ENCODE measurements around the gene PCK2.
"Not testable (repeated sequence)": the region's sequence is repeated elsewhere in the genome, so short reads cannot be mapped to it uniquely, and the experiment has no call there.

PCK2 gene

DNA sequence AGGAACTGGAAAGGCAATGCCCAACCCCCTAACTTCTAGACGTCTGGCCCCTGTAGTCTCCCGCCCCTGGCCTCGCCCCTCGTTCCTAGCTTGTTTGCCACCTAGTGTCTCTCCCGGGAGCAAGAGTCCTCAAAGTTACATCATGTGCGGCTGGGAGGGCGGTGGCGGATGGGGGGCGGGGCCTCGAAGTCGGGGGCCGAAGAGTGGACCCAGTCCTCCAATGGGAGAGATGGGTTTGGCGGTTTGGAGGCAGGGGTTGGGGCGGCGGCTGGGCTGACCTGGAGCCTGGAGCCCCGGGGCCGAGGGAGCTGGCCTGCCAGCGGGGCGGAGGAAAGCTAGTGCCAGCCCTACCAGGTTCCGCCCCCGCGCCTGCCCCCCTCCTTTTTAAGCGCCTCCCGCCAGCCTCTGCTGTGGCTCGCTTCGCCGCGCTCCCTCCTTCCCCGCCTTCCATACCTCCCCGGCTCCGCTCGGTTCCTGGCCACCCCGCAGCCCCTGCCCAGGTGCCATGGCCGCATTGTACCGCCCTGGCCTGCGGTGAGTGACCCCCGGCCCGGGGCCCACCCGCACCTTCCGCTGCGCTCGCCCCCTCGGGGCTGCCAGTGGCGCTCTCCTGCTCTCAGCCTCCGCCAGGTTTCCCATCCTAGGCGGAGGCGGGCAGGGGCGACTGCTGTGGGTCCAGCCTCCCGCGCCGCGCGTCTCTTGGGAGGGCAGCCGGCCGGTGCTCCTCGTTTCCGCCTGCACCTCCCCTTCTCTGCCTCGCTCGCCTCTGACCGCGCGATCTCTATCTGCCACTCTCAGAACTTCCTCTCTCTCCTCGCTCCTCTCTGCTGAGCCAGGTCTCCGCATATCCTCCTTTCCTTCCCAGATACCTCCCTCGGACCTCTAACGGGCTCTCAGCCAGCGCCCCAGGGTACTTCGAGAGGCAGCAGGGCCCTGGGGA lies at the start of gene PCK2:
TSS of gene PCK2 (plus strand) at position 411 of the 940 bp plus-strand sequence. CDS start at position 506, 95 bp downstream.
- no peaks in the 10 kb centered on the region for H3K36me3 ChIP-seq (replicated peaks; ENCODE audit: insufficient read depth, low read length)
- no peaks in the 10 kb centered on the region for H3K9me3 ChIP-seq (replicated peaks; ENCODE audit: insufficient read depth, low read length)

DNA sequence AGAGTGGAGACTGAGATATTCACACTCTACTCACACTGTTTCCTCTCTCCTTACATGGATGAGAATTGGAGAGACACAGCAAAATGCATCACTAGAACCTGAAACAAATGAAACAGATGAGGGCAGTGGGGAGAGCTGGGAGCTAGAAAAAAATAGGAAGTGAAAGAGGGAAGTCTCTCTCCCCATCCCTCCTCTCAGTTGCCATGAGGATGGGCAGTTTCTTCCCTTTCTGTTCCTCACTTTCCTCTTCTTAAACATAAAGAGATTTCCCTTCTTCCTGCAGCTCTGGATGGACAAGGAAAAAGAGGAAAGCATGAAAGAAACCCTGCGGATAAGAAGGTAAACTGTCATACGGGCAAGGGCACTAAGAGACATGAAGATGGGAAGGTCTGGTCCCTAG lies 45.1 kb upstream of the PCK2 start:
- H3K4me3 ChIP-seq (ENCODE audit: low read length); DNase-seq; H3F3A ChIP-seq (ENCODE audit: insufficient read depth, low read length); H3K36me3 ChIP-seq (replicated peaks; ENCODE audit: insufficient read depth, low read length); H3K9ac ChIP-seq (ENCODE audit: low read length); H3K9me2 ChIP-seq (replicated peaks; ENCODE audit: insufficient read depth, low read length); H4K20me1 ChIP-seq (ENCODE audit: insufficient read depth, low read length); H3K79me2 ChIP-seq (ENCODE audit: low read length); H3K4me2 ChIP-seq (ENCODE audit: low read depth, low read length); H3K9me3 ChIP-seq (replicated peaks; ENCODE audit: insufficient read depth, low read length); H2AFZ ChIP-seq (ENCODE audit: low read length); H3K4me1 ChIP-seq (ENCODE audit: low read length); H3K27ac ChIP-seq (ENCODE audit: low read length); H3K27me3 ChIP-seq (replicated peaks; ENCODE audit: insufficient read depth, low read length): not testable (repeated sequence)

More for the DNA sequence above, at the start of gene PCK2:
- Histone ChIP-seq H4K20me1 (ENCODE audit: insufficient read depth, low read length) (no peaks in the 10 kb centered on the region), H3F3A (ENCODE audit: insufficient read depth, low read length) (no peaks in the 10 kb centered on the region), H3K4me3 (ENCODE audit: low read length) (peak within 1 kb of the TSS; percentile 62), H3K4me2 (ENCODE audit: low read depth, low read length) (peak within 1 kb of the TSS; percentile 76; the same call in 1 of the 2 replicates), H3K27me3 (replicated peaks; ENCODE audit: insufficient read depth, low read length) (no peaks in the 10 kb centered on the region), H3K27ac (ENCODE audit: low read length) (peak within 1 kb of the TSS; percentile 36; the same call in 1 of the 2 replicates), H3K4me1 (ENCODE audit: low read length) (no peaks in the 10 kb centered on the region), H3K9me2 (replicated peaks; ENCODE audit: insufficient read depth, low read length) (no peaks in the 10 kb centered on the region), H3K9ac (ENCODE audit: low read length) (peak within 1 kb of the TSS; percentile 66), H3K79me2 (ENCODE audit: low read length) (peaks cover 5% of the 10 kb centered on the region; the same call in 1 of the 2 replicates), H2AFZ (ENCODE audit: low read length) (peak within 1 kb of the TSS; percentile 89)
- TF ChIP-seq EZH2 (optimal IDR thresholded peaks at IDR 0.05; ENCODE audit: low read depth, low read length): no peak
- TF ChIP-seq, protein P1, sequence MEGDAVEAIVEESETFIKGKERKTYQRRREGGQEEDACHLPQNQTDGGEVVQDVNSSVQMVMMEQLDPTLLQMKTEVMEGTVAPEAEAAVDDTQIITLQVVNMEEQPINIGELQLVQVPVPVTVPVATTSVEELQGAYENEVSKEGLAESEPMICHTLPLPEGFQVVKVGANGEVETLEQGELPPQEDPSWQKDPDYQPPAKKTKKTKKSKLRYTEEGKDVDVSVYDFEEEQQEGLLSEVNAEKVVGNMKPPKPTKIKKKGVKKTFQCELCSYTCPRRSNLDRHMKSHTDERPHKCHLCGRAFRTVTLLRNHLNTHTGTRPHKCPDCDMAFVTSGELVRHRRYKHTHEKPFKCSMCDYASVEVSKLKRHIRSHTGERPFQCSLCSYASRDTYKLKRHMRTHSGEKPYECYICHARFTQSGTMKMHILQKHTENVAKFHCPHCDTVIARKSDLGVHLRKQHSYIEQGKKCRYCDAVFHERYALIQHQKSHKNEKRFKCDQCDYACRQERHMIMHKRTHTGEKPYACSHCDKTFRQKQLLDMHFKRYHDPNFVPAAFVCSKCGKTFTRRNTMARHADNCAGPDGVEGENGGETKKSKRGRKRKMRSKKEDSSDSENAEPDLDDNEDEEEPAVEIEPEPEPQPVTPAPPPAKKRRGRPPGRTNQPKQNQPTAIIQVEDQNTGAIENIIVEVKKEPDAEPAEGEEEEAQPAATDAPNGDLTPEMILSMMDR (IDR thresholded peaks at IDR 0.05; ENCODE audit: low read length): no peak
- TF ChIP-seq EZH2phosphoT487 (IDR thresholded peaks at IDR 0.05; ENCODE audit: low read length): no peak
- peak; percentile 49 for DNase-seq

DNA sequence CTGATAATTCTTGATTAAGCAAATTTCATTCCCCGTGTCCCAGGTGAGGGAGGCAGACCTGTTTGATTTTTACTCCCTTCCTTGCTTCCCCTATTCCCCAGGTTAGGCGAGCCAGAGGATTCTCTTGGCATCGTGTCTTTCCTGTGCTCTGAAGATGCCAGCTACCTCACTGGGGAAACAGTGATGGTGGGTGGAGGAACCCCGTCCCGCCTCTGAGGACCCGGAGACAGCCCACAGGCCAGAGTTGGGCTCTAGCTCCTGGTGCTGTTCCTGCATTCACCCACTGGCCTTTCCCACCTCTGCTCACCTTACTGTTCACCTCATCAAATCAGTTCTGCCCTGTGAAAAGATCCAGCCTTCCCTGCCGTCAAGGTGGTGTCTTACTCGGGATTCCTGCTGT lies 43.4 kb upstream of the PCK2 start:
- not testable (repeated sequence) for DNase-seq; H3F3A ChIP-seq (ENCODE audit: insufficient read depth, low read length); H3K9me2 ChIP-seq (replicated peaks; ENCODE audit: insufficient read depth, low read length); H3K36me3 ChIP-seq (replicated peaks; ENCODE audit: insufficient read depth, low read length); H2AFZ ChIP-seq (ENCODE audit: low read length); H3K4me1 ChIP-seq (ENCODE audit: low read length); H4K20me1 ChIP-seq (ENCODE audit: insufficient read depth, low read length); H3K79me2 ChIP-seq (ENCODE audit: low read length); H3K27me3 ChIP-seq (replicated peaks; ENCODE audit: insufficient read depth, low read length); H3K4me3 ChIP-seq (ENCODE audit: low read length); H3K27ac ChIP-seq (ENCODE audit: low read length); H3K9ac ChIP-seq (ENCODE audit: low read length); H3K9me3 ChIP-seq (replicated peaks; ENCODE audit: insufficient read depth, low read length); H3K4me2 ChIP-seq (ENCODE audit: low read depth, low read length)

DNA sequence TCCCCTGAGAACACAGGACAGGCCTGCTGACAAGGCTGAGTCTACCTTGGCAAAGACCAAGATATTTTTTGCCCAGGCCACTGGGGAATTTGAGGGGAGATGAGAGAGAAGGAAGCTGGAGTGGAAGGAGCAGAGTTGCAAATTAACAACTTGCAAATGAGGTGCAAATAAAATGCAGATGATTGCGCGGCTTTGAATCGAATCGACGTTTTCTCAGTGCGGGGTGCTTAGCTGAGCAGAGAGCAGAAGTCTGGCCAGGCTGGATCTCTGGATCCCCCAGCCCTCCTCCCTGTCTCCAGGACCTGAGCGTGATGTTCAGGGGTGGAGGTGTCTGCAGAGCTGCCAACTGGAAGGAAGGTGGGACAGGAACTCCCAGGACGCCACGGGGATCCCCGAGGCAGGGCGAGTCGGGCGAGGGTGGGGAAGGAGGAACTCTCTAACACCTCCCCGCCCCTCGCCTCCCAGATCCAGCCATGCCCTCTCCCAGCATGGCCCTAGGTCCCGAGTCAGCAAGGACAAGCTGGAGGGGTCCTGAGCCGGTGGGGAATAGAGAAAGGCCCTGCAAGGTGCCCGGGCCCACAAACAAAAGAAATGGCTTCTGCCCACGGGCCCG lies 42.8 kb upstream of the PCK2 start:
- Histone ChIP-seq H3K9me2 (replicated peaks; ENCODE audit: insufficient read depth, low read length) (no peaks in the 10 kb centered on the region), H3K27ac (ENCODE audit: low read length) (no peak overlapping the region), H3K36me3 (replicated peaks; ENCODE audit: insufficient read depth, low read length) (no peaks in the 10 kb centered on the region), H3K4me1 (ENCODE audit: low read length) (no peaks in the 10 kb centered on the region), H3F3A (ENCODE audit: insufficient read depth, low read length) (no peaks in the 10 kb centered on the region), H3K9me3 (replicated peaks; ENCODE audit: insufficient read depth, low read length) (no peaks in the 10 kb centered on the region), H3K9ac (ENCODE audit: low read length) (peak overlapping the region; percentile 33; the same call in 1 of the 2 replicates), H2AFZ (ENCODE audit: low read length) (peak overlapping the region; percentile 85), H3K27me3 (replicated peaks; ENCODE audit: insufficient read depth, low read length) (no peaks in the 10 kb centered on the region; the same call in 1 of the 2 replicates), H3K4me3 (ENCODE audit: low read length) (peak overlapping the region; percentile 61), H3K79me2 (ENCODE audit: low read length) (no peaks in the 10 kb centered on the region), H3K4me2 (ENCODE audit: low read depth, low read length) (peak overlapping the region; percentile 92; the same call in 1 of the 2 replicates), H4K20me1 (ENCODE audit: insufficient read depth, low read length) (no peaks in the 10 kb centered on the region)
- no peak for DNase-seq
- TF ChIP-seq EZH2phosphoT487 (IDR thresholded peaks at IDR 0.05; ENCODE audit: low read length) (no peak), EZH2 (optimal IDR thresholded peaks at IDR 0.05; ENCODE audit: low read depth, low read length) (no peak)
- TF ChIP-seq, protein P1 (IDR thresholded peaks at IDR 0.05; ENCODE audit: low read length): no peak
